SU-DHL-6 (cell line): Measurements from ENCODE around the gene SKAP2.

Experiments
- EZH2phosphoT487 ChIP-seq: fragments of 200-600 bp; sonication (generic), shearing (Covaris generic); conservative IDR thresholded peaks from 2 replicates; pipeline ENCODE4 v1.6.1; 2018; ENCODE audit warnings: mild to moderate bottlenecking, antibody characterized with exemption, low read length, moderate library complexity, mixed read lengths
- TF ChIP-seq, protein P1 (sequence below): fragments of 200-600 bp; sonication (generic); IDR thresholded peaks from one replicate; pipeline ENCODE4 v1.5.1; 2017; ENCODE audit warnings: antibody characterized with exemption, mild to moderate bottlenecking, low read length, moderate library complexity; ENCODE audit not compliant: insufficient read depth, poor library complexity, severe bottlenecking

GRCh38 chr7:26843705-26844104 is 20.7 kb downstream of the SKAP2 start:
- no peak for TF ChIP-seq EZH2phosphoT487
- TF ChIP-seq, protein P1, sequence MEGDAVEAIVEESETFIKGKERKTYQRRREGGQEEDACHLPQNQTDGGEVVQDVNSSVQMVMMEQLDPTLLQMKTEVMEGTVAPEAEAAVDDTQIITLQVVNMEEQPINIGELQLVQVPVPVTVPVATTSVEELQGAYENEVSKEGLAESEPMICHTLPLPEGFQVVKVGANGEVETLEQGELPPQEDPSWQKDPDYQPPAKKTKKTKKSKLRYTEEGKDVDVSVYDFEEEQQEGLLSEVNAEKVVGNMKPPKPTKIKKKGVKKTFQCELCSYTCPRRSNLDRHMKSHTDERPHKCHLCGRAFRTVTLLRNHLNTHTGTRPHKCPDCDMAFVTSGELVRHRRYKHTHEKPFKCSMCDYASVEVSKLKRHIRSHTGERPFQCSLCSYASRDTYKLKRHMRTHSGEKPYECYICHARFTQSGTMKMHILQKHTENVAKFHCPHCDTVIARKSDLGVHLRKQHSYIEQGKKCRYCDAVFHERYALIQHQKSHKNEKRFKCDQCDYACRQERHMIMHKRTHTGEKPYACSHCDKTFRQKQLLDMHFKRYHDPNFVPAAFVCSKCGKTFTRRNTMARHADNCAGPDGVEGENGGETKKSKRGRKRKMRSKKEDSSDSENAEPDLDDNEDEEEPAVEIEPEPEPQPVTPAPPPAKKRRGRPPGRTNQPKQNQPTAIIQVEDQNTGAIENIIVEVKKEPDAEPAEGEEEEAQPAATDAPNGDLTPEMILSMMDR = no peak
